Muscle layer of colon (tissue), 2 donors: ENCODE measurements around the gene NAT16.
"Not testable (repeated sequence)": the region's sequence is repeated elsewhere in the genome, so short reads cannot be mapped to it uniquely, and the experiment has no call there.

ENCODE experiments used
- H3K27ac ChIP-seq: one replicate; pipeline ENCODE4 v1.7.0; 2013; ENCODE audit warnings: low read depth, mild to moderate bottlenecking, low read length, moderate library complexity
- H3K27me3 ChIP-seq, 2 donors: one replicate each; pipeline ENCODE4 v1.7.0; 2013; ENCODE audit warnings: low read length in 2 of 2, mild to moderate bottlenecking in 2 of 2; ENCODE audit not compliant: insufficient read depth in 2 of 2, control insufficient read depth in 1 of 2
- H3K36me3 ChIP-seq: one replicate; pipeline ENCODE4 v1.7.0; 2013; ENCODE audit warnings: mild to moderate bottlenecking, low read length; ENCODE audit not compliant: insufficient read depth
- H3K4me1 ChIP-seq: one replicate; pipeline ENCODE4 v1.7.0; 2013; ENCODE audit warnings: mild to moderate bottlenecking, low read length; ENCODE audit not compliant: insufficient read depth
- H3K4me3 ChIP-seq, 2 donors: one replicate each; pipeline ENCODE4 v1.7.0; 2013; ENCODE audit warnings: low read length in 2 of 2, low read depth in 1 of 2, mild to moderate bottlenecking in 1 of 2, moderate library complexity in 1 of 2
- H3K9ac ChIP-seq: one replicate; pipeline ENCODE4 v1.7.0; 2013; ENCODE audit warnings: low read length
- H3K9me3 ChIP-seq: one replicate; pipeline ENCODE4 v1.7.0; 2013; ENCODE audit warnings: mild to moderate bottlenecking, low read length
- donor health status: abdominal sarcoma.
- donor health status: Adenocarcinoma of cecum.

The NAT16 gene

DNA sequence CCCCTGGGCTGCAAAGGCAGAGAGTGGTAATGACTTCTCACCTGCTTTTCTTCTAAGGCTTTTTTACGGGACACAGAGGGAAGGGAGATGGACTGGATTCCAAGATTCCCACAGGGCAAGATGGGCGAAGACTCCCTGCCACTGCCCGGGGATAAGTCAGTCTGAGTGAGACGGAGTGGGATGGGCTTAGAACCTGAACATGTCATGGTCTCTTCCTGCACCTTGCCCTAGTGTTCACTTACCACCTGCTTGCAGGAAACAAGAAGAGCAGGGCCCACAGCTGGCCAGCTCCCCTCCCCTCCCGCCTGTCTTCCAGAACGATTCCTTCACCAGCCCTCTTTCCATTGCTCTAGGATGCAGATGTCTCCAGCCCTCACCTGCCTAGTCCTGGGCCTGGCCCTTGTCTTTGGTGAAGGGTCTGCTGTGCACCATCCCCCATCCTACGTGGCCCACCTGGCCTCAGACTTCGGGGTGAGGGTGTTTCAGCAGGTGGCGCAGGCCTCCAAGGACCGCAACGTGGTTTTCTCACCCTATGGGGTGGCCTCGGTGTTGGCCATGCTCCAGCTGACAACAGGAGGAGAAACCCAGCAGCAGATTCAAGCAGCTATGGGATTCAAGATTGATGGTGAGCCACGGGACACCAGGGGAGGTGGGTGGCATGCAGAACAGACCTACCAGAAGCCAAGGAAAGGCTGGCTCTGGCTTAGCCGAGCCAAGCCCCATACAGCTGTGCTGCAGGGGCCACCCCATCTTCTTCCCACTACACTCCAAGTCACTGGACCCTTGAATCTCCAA lies 51.9 kb downstream of the NAT16 start:
- no peaks in the 10 kb centered on the region for H3K27me3 ChIP-seq
- H3K9ac ChIP-seq, result no peak overlapping the region
- no peaks in the 10 kb centered on the region for H3K36me3 ChIP-seq
- H3K27ac ChIP-seq, result no peak overlapping the region
- no peak overlapping the region for H3K4me3 ChIP-seq
- H3K9me3 ChIP-seq, result no peaks in the 10 kb centered on the region
- peaks cover 21% of the 10 kb centered on the region for H3K4me1 ChIP-seq

- peak overlapping the region in 1 of 2 donors; percentile 41 for H3K4me3 ChIP-seq
- no peak overlapping the region for H3K27ac ChIP-seq
- H3K4me1 ChIP-seq, result peaks cover 26% of the 10 kb centered on the region
- no peak overlapping the region for H3K9ac ChIP-seq
- H3K27me3 ChIP-seq, result no peaks in the 10 kb centered on the region
- no peaks in the 10 kb centered on the region for H3K36me3 ChIP-seq
- no peaks in the 10 kb centered on the region for H3K9me3 ChIP-seq
These were observed 52.5 kb downstream of the NAT16 start for GRCh38 chr7:101127460-101128039.

DNA sequence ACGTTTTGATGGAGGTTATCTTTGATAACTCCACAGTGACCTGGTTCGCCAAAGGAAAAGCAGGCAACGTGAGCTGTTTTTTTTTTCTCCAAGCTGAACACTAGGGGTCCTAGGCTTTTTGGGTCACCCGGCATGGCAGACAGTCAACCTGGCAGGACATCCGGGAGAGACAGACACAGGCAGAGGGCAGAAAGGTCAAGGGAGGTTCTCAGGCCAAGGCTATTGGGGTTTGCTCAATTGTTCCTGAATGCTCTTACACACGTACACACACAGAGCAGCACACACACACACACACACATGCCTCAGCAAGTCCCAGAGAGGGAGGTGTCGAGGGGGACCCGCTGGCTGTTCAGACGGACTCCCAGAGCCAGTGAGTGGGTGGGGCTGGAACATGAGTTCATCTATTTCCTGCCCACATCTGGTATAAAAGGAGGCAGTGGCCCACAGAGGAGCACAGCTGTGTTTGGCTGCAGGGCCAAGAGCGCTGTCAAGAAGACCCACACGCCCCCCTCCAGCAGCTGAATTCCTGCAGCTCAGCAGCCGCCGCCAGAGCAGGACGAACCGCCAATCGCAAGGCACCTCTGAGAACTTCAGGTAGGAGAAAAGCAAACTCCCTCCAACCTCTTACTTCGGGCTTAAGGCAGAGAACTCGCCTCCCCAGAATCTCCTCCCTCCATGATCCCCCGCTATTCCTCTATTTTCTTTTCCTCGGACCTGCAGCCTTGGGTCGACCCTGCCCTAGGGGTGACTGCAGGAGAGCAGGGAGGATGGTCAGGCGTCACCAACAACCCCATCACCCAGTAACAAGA lies 53.2 kb downstream of the NAT16 start, which contains the start of gene SERPINE1:
TSS of gene SERPINE1 (plus strand) at position 454 of the 809 bp plus-strand sequence. CDS start 1,290 bp downstream, outside the sequence.
- Histone ChIP-seq H3K27ac (no peak within 1 kb of the TSS), H3K36me3 (no peaks in the 10 kb centered on the region), H3K9me3 (no peaks in the 10 kb centered on the region), H3K27me3 (no peaks in the 10 kb centered on the region), H3K9ac (no peak within 1 kb of the TSS), H3K4me1 (peaks cover 31% of the 10 kb centered on the region), H3K4me3 (peak within 1 kb of the TSS in 1 of 2 donors; percentile 41)

GRCh38 chr7:101125989-101126650 lies 54.0 kb downstream of the NAT16 start:
- H3K27ac ChIP-seq, result no peak overlapping the region
- peaks cover 34% of the 10 kb centered on the region for H3K4me1 ChIP-seq
- no peaks in the 10 kb centered on the region for H3K9me3 ChIP-seq
- H3K4me3 ChIP-seq, result peak overlapping the region in 1 of 2 donors; percentile 41
- H3K9ac ChIP-seq, result no peak overlapping the region
- H3K36me3 ChIP-seq, result no peaks in the 10 kb centered on the region
- no peaks in the 10 kb centered on the region for H3K27me3 ChIP-seq

GRCh38 chr7:101124376-101125056 lies 55.6 kb downstream of the NAT16 start:
- Histone ChIP-seq H3K27me3 (no peaks in the 10 kb centered on the region), H3K36me3 (no peaks in the 10 kb centered on the region), H3K9me3 (no peaks in the 10 kb centered on the region), H3K9ac (no peak overlapping the region), H3K4me3 (no peak overlapping the region), H3K4me1 (peaks cover 34% of the 10 kb centered on the region), H3K27ac (no peak overlapping the region)

- Histone ChIP-seq H3K36me3 (no peaks in the 10 kb centered on the region), H3K4me3 (no peak overlapping the region), H3K4me1 (peaks cover 34% of the 10 kb centered on the region), H3K27ac (no peak overlapping the region), H3K9ac (no peak overlapping the region), H3K27me3 (no peaks in the 10 kb centered on the region), H3K9me3 (no peaks in the 10 kb centered on the region)
These were observed 56.4 kb downstream of the NAT16 start for GRCh38 chr7:101123703-101124068.

DNA sequence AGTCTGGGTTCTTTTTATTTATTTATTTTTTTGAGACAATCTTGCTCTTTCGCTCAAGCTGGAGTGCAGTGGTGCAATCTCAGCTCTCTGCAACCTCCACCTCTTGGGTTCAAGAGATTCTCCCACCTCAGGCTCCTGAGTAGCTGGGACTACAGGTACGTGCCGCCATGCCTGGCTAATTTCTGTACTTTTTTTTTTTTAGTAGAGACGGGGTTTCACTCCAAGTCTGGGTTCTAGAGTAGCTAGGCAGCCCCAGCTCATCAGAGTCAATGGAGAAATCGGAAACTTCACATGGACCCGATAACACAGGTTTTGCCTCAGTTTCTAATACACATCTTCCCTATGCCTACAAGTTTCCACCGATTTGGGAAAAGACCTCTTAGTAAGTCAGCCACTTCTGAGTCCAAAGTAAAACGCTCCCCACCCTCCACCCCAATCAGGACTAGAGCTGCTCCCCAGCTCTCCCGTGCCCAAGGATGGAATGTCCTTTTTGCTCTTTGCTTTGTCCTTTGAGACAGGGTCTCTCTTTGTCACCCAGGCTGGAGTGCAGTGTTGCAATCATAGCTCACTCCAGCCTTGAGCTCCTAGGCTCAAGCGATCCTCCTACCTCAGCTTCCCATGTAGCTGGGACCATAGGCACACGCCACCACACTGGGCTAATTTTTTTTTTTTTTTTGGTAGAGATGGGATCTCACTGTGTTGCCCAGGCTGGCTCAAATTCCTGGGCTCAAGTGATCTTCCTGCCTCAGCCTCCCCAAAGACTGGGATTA lies 57.0 kb downstream of the NAT16 start:
- no peaks in the 10 kb centered on the region for H3K27me3 ChIP-seq
- peaks cover 34% of the 10 kb centered on the region for H3K4me1 ChIP-seq
- no peaks in the 10 kb centered on the region for H3K36me3 ChIP-seq
- peak overlapping the region in 1 of 2 donors; percentile 61 for H3K4me3 ChIP-seq
- no peaks in the 10 kb centered on the region for H3K9me3 ChIP-seq
- H3K9ac ChIP-seq, result no peak overlapping the region
- no peak overlapping the region for H3K27ac ChIP-seq

- Histone ChIP-seq H3K27ac (peak overlapping the region; percentile 5), H3K9ac (peak overlapping the region; percentile 72), H3K36me3 (no peaks in the 10 kb centered on the region), H3K4me3 (peak overlapping the region; percentile 28 to 61), H3K27me3 (no peaks in the 10 kb centered on the region), H3K4me1 (peaks cover 33% of the 10 kb centered on the region), H3K9me3 (no peaks in the 10 kb centered on the region)
These were observed 57.8 kb downstream of the NAT16 start for GRCh38 chr7:101121991-101122932.

- H3K4me1 ChIP-seq, result peaks cover 26% of the 10 kb centered on the region
- H3K36me3 ChIP-seq, H3K9me3 ChIP-seq, H3K27me3 ChIP-seq: not testable (repeated sequence)
- peak overlapping the region in 1 of 2 donors; percentile 61 for H3K4me3 ChIP-seq
- peak overlapping the region; percentile 5 for H3K27ac ChIP-seq
- H3K9ac ChIP-seq, result peak overlapping the region; percentile 72
These were observed 58.5 kb downstream of the NAT16 start for GRCh38 chr7:101121631-101121990.
